ENCODE data around the gene PDZK1IP1. TPM values are rescaled to one million over a fixed set of nuclear protein-coding genes. Genes with fewer than 3 reads are reported as not detected.
A peak's percentile ranks its signal among the peaks of the same experiment; 100 is the strongest.
"Not testable (repeated sequence)": the region's sequence is repeated elsewhere in the genome, so short reads cannot be mapped to it uniquely, and the experiment has no call there.

The PDZK1IP1 gene
- total RNA-seq, 2 donors from 2014 or later: not detected

- H3K36me3 Mint-ChIP-seq (ENCODE audit: low read depth): no peaks in the 10 kb centered on the region
- H3K27me3 Mint-ChIP-seq (ENCODE audit: insufficient read depth): peaks cover 62% of the 10 kb centered on the region
- Histone ChIP-seq H3K9ac (ENCODE audit: extremely low read depth, low read length, poor library complexity, severe bottlenecking) (no peak overlapping the region), H3K4me1 (ENCODE audit: control insufficient read depth, insufficient read depth, low read length) (no peaks in the 10 kb centered on the region), H3K27ac (ENCODE audit: low read depth, low read length) (no peak overlapping the region), H3K27me3 (ENCODE audit: control insufficient read depth, insufficient read depth, low read length, poor library complexity, severe bottlenecking) (peaks cover 36% of the 10 kb centered on the region), H3K36me3 (ENCODE audit: control insufficient read depth, insufficient read depth, low read length) (no peaks in the 10 kb centered on the region), H3K4me3 (ENCODE audit: low read length) (no peak overlapping the region), H3K9me3 (ENCODE audit: control insufficient read depth, low read length) (no peaks in the 10 kb centered on the region)
- no peak overlapping the region for H3K27ac Mint-ChIP-seq
- H3K4me3 Mint-ChIP-seq: no peak overlapping the region
- DNase-seq: peak; percentile 87
- TF ChIP-seq, protein P1, sequence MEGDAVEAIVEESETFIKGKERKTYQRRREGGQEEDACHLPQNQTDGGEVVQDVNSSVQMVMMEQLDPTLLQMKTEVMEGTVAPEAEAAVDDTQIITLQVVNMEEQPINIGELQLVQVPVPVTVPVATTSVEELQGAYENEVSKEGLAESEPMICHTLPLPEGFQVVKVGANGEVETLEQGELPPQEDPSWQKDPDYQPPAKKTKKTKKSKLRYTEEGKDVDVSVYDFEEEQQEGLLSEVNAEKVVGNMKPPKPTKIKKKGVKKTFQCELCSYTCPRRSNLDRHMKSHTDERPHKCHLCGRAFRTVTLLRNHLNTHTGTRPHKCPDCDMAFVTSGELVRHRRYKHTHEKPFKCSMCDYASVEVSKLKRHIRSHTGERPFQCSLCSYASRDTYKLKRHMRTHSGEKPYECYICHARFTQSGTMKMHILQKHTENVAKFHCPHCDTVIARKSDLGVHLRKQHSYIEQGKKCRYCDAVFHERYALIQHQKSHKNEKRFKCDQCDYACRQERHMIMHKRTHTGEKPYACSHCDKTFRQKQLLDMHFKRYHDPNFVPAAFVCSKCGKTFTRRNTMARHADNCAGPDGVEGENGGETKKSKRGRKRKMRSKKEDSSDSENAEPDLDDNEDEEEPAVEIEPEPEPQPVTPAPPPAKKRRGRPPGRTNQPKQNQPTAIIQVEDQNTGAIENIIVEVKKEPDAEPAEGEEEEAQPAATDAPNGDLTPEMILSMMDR (conservative IDR thresholded peaks at IDR 0.05): no peak
- peaks cover 8% of the 10 kb centered on the region for H3K4me1 Mint-ChIP-seq
- no peaks in the 10 kb centered on the region for H3K9me3 Mint-ChIP-seq
- 29 to 44% methylated on average over 8 to 11 of the region's 11 CpGs for WGBS, 2 experiments (ENCODE audit: insufficient coverage in 1 of 2, insufficient read length in 1 of 2)
Measured at GRCh38 chr1:47208374-47208850, 18.6 kb upstream of the PDZK1IP1 start.

DNA sequence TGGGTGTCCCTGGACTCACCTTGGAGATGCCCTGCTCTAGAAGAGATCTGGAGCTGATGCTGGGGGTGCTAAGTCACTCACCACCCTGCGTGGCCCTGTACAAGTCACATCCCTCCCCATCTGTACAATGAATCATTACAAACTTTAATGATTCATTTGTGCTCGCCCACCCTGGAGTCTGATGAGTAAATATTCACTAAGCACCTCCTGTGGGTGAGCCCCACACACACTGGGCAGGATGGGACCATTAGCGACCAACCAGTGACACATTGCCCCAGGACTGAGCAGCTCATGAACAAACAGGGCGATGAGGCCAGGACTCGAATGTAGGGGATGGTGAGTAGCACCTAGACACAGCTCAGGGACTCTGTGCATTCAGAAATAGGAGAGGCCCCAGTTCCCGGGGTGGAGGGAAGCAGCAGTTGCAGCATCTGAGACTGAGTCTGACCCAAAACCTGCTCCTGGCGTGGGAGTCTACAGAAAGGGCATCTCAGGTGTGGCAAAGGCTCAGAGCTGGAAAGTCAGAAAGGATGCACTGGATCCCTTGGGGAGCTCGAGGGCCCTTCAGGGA lies 18.1 kb upstream of the PDZK1IP1 start:
- H3K4me1 Mint-ChIP-seq: peaks cover 8% of the 10 kb centered on the region

GRCh38 chr1:47205918-47206317 lies 16.1 kb upstream of the PDZK1IP1 start:
- TF ChIP-seq, protein P1 (conservative IDR thresholded peaks at IDR 0.05): no peak
- WGBS, 2 experiments (ENCODE audit: insufficient coverage in 1 of 2, insufficient read length in 1 of 2): 87 to 89% methylated on average over 5 of the region's 5 CpGs
- H3K27ac Mint-ChIP-seq: no peak overlapping the region

More for the DNA sequence above, 18.1 kb upstream of the PDZK1IP1 start:
- Histone ChIP-seq H3K36me3 (ENCODE audit: control insufficient read depth, insufficient read depth, low read length) (no peaks in the 10 kb centered on the region), H3K4me3 (ENCODE audit: low read length) (no peak overlapping the region), H3K27ac (ENCODE audit: low read depth, low read length) (no peak overlapping the region), H3K27me3 (ENCODE audit: control insufficient read depth, insufficient read depth, low read length, poor library complexity, severe bottlenecking) (peaks cover 36% of the 10 kb centered on the region), H3K9me3 (ENCODE audit: control insufficient read depth, low read length) (no peaks in the 10 kb centered on the region), H3K9ac (ENCODE audit: extremely low read depth, low read length, poor library complexity, severe bottlenecking) (no peak overlapping the region), H3K4me1 (ENCODE audit: control insufficient read depth, insufficient read depth, low read length) (no peaks in the 10 kb centered on the region)
- TF ChIP-seq, protein P1 (conservative IDR thresholded peaks at IDR 0.05): no peak
- H3K27ac Mint-ChIP-seq: no peak overlapping the region
- WGBS, 2 experiments (ENCODE audit: insufficient coverage in 1 of 2, insufficient read length in 1 of 2): 65 to 74% methylated on average over 6 to 8 of the region's 8 CpGs
- no peaks in the 10 kb centered on the region for H3K36me3 Mint-ChIP-seq (ENCODE audit: low read depth)
- H3K9me3 Mint-ChIP-seq: no peaks in the 10 kb centered on the region
- H3K27me3 Mint-ChIP-seq (ENCODE audit: insufficient read depth): peaks cover 67% of the 10 kb centered on the region
- no peak for DNase-seq
- H3K4me3 Mint-ChIP-seq: no peak overlapping the region

DNA sequence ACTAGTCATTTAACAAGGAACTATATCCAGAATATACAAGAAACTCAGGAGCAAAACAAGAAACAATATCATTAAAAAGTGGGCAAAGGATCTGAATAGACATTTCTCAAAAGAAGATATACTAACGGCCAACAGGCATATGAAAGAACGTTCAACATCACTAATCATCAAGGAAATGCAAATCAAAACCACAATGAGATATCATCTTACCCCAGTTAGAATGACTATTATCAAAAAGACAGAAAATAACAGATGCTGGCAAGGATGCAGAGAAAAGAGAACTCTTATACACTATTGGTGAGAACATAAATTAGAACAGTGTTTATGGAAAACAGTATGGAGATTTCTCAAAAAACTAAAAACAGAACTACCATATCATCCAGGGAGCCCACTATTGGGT lies 13.7 kb upstream of the PDZK1IP1 start:
- WGBS, 2 experiments (ENCODE audit: insufficient coverage in 1 of 2, insufficient read length in 1 of 2): 77% methylated on average over 2 of the region's 2 CpGs; no CpG with 5 or more reads in 1 of the 2 experiments
- H3K36me3 Mint-ChIP-seq (ENCODE audit: low read depth); H3K4me3 ChIP-seq (ENCODE audit: low read length); H3K4me1 ChIP-seq (ENCODE audit: control insufficient read depth, insufficient read depth, low read length); H3K27ac Mint-ChIP-seq; H3K4me3 Mint-ChIP-seq; DNase-seq; H3K9ac ChIP-seq (ENCODE audit: extremely low read depth, low read length, poor library complexity, severe bottlenecking); H3K9me3 ChIP-seq (ENCODE audit: control insufficient read depth, low read length); H3K27ac ChIP-seq (ENCODE audit: low read depth, low read length); H3K4me1 Mint-ChIP-seq; H3K9me3 Mint-ChIP-seq; H3K36me3 ChIP-seq (ENCODE audit: control insufficient read depth, insufficient read depth, low read length): not testable (repeated sequence)
- peaks cover 67% of the 10 kb centered on the region for H3K27me3 Mint-ChIP-seq (ENCODE audit: insufficient read depth)
- peaks cover 30% of the 10 kb centered on the region for H3K27me3 ChIP-seq (ENCODE audit: control insufficient read depth, insufficient read depth, low read length, poor library complexity, severe bottlenecking)

More at GRCh38 chr1:47205918-47206317, 16.1 kb upstream of the PDZK1IP1 start:
- Histone ChIP-seq H3K9ac (ENCODE audit: extremely low read depth, low read length, poor library complexity, severe bottlenecking) (no peak overlapping the region), H3K36me3 (ENCODE audit: control insufficient read depth, insufficient read depth, low read length) (no peaks in the 10 kb centered on the region), H3K9me3 (ENCODE audit: control insufficient read depth, low read length) (no peaks in the 10 kb centered on the region), H3K27me3 (ENCODE audit: control insufficient read depth, insufficient read depth, low read length, poor library complexity, severe bottlenecking) (peaks cover 42% of the 10 kb centered on the region), H3K27ac (ENCODE audit: low read depth, low read length) (no peak overlapping the region), H3K4me1 (ENCODE audit: control insufficient read depth, insufficient read depth, low read length) (no peaks in the 10 kb centered on the region), H3K4me3 (ENCODE audit: low read length) (no peak overlapping the region)
- Mint-ChIP-seq H3K4me1 (peaks cover 8% of the 10 kb centered on the region), H3K36me3 (ENCODE audit: low read depth) (no peaks in the 10 kb centered on the region), H3K4me3 (no peak overlapping the region), H3K27me3 (ENCODE audit: insufficient read depth) (peaks cover 73% of the 10 kb centered on the region), H3K9me3 (no peaks in the 10 kb centered on the region)
- peak; percentile 20 for DNase-seq
